Upper lobe of right lung (tissue), 1 donor: ENCODE measurements around the gene RFC5. TPM values are rescaled to one million over a fixed set of nuclear protein-coding genes. Genes with fewer than 3 reads are reported as not detected.
A peak's percentile ranks its signal among the peaks of the same experiment; 100 is the strongest.

Experiments used
- ATAC-seq: fragments of 200-7000 bp; cut with Tn5 transposase; one replicate; pipeline ENCODE4 v1.9.1; 2020; ENCODE audit warnings: mild to moderate bottlenecking, moderate library complexity
- DNase-seq: peaks from one replicate; pipeline ENCODE4 v3.0.0-alpha.2; 2020
- H3K27ac ChIP-seq: fragments of 200-600 bp; one replicate; pipeline ENCODE4 v1.8.0; 2022
- H3K27me3 ChIP-seq: fragments of 200-600 bp; one replicate; pipeline ENCODE4 v1.8.0; 2022; ENCODE audit warnings: mild to moderate bottlenecking
- H3K36me3 ChIP-seq: fragments of 200-600 bp; one replicate; pipeline ENCODE4 v1.8.0; 2022
- H3K4me1 ChIP-seq: fragments of 200-600 bp; one replicate; pipeline ENCODE4 v1.8.0; 2022
- H3K4me3 ChIP-seq: fragments of 200-600 bp; one replicate; pipeline ENCODE4 v1.8.0; 2022; ENCODE audit warnings: mild to moderate bottlenecking
- H3K9me3 ChIP-seq: fragments of 200-600 bp; one replicate; pipeline ENCODE4 v1.8.0; 2022
- intact Hi-C: fragments of 100-400 bp; cut with DNase I; formaldehyde crosslinking; loops from one replicate; pipeline ENCODE4 v1.11.0; 2022
- total RNA-seq: library from RNA; stranded (reverse); fragmentation: NEBNext Ultra II Directional; extraction: Animal tissue kit (Norgen Biotek cat#: 25700); gene quantifications from one replicate; pipeline ENCODE4 v1.2.1, GENCODE V29; 2021
- TF ChIP-seq, protein P1 (sequence below): fragments of 200-600 bp; IDR thresholded peaks from one replicate; pipeline ENCODE4 v1.8.0; 2022; ENCODE audit warnings: antibody characterized with exemption
- donor health status: DM: no; HTN: yes; CAD: no; lungs with severe emphysema.

The RFC5 gene
- total RNA-seq, 1 donor from 2014 or later: 8.0 TPM

DNA sequence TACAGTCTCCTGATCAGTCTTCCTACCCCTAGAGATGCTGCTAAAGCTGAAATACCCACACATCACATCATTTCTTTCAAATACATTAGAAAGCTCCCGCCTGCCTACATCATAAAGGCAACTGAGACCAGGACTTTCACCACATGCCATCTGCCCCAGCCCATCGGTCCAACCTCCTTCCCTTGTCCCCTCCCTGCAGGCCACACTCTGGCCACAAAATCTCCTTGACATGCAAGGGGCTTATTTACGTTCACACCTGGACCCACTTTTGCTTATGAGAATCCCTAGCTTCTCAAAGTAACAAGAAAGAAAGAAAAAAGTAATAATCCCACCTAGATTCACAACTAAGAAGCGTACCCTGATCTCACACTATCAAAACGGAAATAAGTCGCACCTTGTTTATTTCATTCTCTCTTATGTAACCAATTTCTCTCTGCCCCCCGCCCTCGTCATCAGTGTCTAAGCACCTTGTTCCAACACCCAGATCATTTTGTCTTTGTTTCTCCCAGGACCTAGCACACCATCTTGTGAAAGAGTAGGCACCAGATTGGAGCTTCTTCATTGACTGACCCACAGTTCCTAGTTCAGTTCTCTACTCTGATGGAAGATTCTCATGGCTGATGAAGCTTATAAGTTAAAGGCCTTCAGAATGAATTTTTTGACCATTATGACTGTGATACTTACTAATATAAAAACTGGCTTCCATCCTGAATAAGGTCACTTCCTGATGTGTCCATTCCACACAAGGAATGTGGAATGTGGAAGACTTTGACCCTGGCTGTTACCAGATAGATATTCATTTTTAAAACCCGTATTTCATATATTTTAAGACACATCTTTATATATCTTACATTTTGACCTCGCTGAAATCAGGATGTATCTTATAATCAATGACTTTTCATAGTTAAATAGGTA lies 36.8 kb downstream of the RFC5 start:
- H3K4me1 ChIP-seq: peaks cover 48% of the 10 kb centered on the region
- intact Hi-C loops: no loop called here
- H3K27me3 ChIP-seq: no peaks in the 10 kb centered on the region
- no peak overlapping the region for H3K4me3 ChIP-seq
- H3K36me3 ChIP-seq: peaks cover 37% of the 10 kb centered on the region
- ATAC-seq (no peak), DNase-seq (no peak)
- H3K27ac ChIP-seq: peak overlapping the region; percentile 47
- TF ChIP-seq, protein P1, sequence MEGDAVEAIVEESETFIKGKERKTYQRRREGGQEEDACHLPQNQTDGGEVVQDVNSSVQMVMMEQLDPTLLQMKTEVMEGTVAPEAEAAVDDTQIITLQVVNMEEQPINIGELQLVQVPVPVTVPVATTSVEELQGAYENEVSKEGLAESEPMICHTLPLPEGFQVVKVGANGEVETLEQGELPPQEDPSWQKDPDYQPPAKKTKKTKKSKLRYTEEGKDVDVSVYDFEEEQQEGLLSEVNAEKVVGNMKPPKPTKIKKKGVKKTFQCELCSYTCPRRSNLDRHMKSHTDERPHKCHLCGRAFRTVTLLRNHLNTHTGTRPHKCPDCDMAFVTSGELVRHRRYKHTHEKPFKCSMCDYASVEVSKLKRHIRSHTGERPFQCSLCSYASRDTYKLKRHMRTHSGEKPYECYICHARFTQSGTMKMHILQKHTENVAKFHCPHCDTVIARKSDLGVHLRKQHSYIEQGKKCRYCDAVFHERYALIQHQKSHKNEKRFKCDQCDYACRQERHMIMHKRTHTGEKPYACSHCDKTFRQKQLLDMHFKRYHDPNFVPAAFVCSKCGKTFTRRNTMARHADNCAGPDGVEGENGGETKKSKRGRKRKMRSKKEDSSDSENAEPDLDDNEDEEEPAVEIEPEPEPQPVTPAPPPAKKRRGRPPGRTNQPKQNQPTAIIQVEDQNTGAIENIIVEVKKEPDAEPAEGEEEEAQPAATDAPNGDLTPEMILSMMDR: no peak
- no peaks in the 10 kb centered on the region for H3K9me3 ChIP-seq

DNA sequence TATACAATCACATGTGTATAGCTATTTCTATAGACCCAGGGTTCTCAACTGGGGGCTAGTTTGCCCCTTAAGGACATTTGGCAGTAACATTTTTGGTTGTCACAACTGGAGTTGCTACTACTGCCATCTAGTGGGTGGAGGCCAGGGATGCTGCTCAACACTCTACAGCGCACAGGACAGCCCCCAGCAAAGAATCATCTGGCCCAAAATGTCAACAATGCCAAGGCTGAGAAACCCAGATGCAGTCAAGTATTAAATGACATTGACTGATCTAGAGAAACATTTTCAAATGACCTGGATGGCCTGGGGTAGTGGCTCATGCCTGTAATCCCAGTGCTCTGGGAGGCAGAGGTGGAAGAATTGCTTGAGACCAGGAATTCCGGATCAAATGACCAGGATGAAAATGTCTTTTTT lies 38.6 kb downstream of the RFC5 start:
- H3K27ac ChIP-seq: no peak overlapping the region
- intact Hi-C loops: no loop called here
- H3K36me3 ChIP-seq: peaks cover 20% of the 10 kb centered on the region
- no peak overlapping the region for H3K4me3 ChIP-seq
- H3K4me1 ChIP-seq: peaks cover 60% of the 10 kb centered on the region
- TF ChIP-seq, protein P1: peak; percentile 65
- ATAC-seq (peak; percentile 62), DNase-seq (no peak)
- no peaks in the 10 kb centered on the region for H3K9me3 ChIP-seq
- no peaks in the 10 kb centered on the region for H3K27me3 ChIP-seq

DNA sequence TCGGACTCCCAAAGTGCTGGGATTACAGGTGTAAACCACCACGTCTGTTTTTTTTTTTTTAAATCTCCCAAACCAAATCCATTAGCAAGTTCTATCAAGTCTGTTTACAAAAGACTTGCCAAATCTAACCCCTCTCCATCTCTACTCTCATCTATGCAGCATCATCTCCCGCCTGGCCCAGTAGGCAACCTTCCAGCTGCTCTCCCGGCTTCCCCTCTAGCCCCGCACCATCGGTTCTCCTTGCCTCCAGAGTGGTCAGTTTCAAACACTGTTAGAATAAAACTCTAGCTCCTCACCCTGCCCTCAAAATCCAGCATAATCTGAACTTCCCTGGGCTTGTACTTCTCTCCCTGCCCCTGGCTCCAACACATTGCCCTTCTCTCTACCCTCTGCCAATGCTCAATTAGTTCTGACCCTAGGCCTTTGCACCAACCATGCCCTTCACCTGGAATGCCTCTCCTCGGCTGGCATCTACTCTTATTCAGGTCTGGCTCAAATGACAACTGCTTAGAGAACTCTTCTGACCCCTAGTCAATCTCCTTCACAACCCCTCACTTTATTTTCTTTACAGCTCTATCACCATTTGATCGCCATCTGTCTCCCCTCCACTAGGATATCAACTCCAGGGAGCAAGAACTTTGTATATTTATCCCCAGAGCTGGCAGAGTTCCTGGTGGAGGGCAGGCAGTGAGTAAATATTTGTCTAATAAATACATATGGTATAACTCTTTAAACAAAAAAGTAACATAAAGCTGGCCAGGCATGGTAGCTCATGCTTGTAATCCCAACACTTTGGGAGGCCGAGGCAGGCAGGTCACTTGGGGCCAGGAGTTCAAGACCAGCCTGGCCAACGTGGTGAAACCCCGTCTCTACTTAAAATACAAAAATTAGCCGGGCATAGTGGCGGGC lies 39.6 kb downstream of the RFC5 start:
- TF ChIP-seq, protein P1: no peak
- no peaks in the 10 kb centered on the region for H3K9me3 ChIP-seq
- peaks cover 60% of the 10 kb centered on the region for H3K4me1 ChIP-seq
- H3K36me3 ChIP-seq: peaks cover 11% of the 10 kb centered on the region
- H3K4me3 ChIP-seq: no peak overlapping the region
- intact Hi-C loops: no loop called here
- H3K27me3 ChIP-seq: no peaks in the 10 kb centered on the region
- DNase-seq (no peak), ATAC-seq (no peak)
- H3K27ac ChIP-seq: peak overlapping the region; percentile 36

DNA sequence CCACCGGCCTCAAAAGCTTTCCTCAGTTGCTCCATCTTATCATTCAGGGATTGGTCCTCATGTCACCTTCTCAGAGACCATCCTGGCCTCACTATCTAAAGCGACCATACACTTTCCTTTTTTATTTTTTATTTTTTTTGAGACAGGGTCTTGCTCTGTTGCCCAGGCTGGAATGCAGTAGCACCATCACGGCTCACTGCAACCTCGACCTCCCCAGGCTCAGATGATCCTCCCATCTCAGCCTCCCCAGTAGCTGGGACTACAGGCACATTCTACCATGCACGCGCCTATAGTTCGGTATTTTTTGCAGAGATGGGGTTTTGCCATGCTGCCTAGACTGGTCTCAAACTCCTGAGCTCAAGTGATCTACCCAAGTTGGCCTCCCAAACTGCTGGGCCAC lies 41.7 kb downstream of the RFC5 start:
- Histone ChIP-seq H3K27ac (no peak overlapping the region), H3K9me3 (no peaks in the 10 kb centered on the region), H3K4me3 (no peak overlapping the region), H3K27me3 (no peaks in the 10 kb centered on the region), H3K4me1 (peaks cover 51% of the 10 kb centered on the region), H3K36me3 (no peaks in the 10 kb centered on the region)
- DNase-seq (no peak), ATAC-seq (no peak)
- intact Hi-C loops: no loop called here
- TF ChIP-seq, protein P1: no peak

DNA sequence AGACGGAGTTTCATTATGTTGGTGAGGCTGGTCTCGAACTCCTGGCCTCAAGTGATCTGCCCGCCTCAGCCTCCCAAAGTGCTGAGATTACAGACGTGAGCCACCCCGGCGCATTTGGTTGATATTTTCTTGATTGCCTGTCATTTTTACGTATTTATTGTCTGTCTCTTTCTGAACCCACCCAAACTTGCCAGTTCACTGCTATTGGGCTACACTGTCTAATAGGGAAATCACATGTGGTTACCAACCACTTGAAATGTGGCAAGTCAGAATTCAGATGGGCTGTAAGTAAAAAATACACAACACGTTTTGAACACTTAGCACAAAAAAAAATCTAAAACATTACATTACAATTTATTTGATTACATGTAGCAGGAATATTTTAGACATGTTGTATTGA lies 42.4 kb downstream of the RFC5 start:
- intact Hi-C loops: no loop called here

More for the DNA sequence above, 42.4 kb downstream of the RFC5 start:
- DNase-seq (no peak), ATAC-seq (no peak)
- no peak overlapping the region for H3K4me3 ChIP-seq
- TF ChIP-seq, protein P1: no peak
- H3K4me1 ChIP-seq: peaks cover 51% of the 10 kb centered on the region
- peak overlapping the region; percentile 97 for H3K27ac ChIP-seq
- no peaks in the 10 kb centered on the region for H3K9me3 ChIP-seq
- H3K27me3 ChIP-seq: no peaks in the 10 kb centered on the region
- no peaks in the 10 kb centered on the region for H3K36me3 ChIP-seq
